SK-N-SH (cell line): ENCODE results near the gene POLR3C. TPM values are rescaled to one million over a fixed set of nuclear protein-coding genes. Genes with fewer than 3 reads are reported as not detected.
A peak's percentile ranks its signal among the peaks of the same experiment; 100 is the strongest.

Experiments used
- CTCF ChIA-PET: fragments of 300-600, 350-600 bp; formaldehyde crosslinking; extraction: SDS; loops from one replicate; lab custom pipeline; 2021; lab: Yijun Ruan, JAX
- POLR2A ChIA-PET: fragments of 350-600 bp; sonication (Branson Sonifier 250); formaldehyde crosslinking; extraction: SDS; loops from one replicate; lab custom pipeline; 2020; ENCODE audit warnings: antibody characterized with exemption, inconsistent platforms; lab: Yijun Ruan, JAX
- DNase-seq: peaks from one replicate; pipeline ENCODE4 v3.0.0; 2012
- H2AFZ ChIP-seq: fragments of 200-600 bp; sonication (generic); 2 replicates; pipeline ENCODE4 v1.8.1; 2016; ENCODE audit warnings: antibody characterized with exemption, mild to moderate bottlenecking, low read depth
- H3F3A ChIP-seq: fragments of 200-600 bp; sonication (generic); replicated peaks from 2 replicates; pipeline ENCODE3; 2016; ENCODE audit warnings: antibody characterized with exemption, mild to moderate bottlenecking; ENCODE audit not compliant: insufficient read depth
- H3K27ac ChIP-seq, 2 experiments: fragments of 200-500 bp in 1 of 2; fragments of 200-600 bp in 1 of 2; sonication (Bioruptor generic) in 1 of 2; sonication (generic), shearing (Covaris generic) in 1 of 2; 2 replicates each; pipeline versions ENCODE4 v1.5.1 to v1.6.1; 2014 to 2016; ENCODE audit warnings: low read depth in 2 of 2, inconsistent platforms in 1 of 2, low read length in 1 of 2, mild to moderate bottlenecking in 1 of 2, mixed read lengths in 1 of 2
- H3K27me3 ChIP-seq: fragments of 200-600 bp; sonication (generic), shearing (Covaris generic); 2 replicates; pipeline ENCODE4 v1.6.1; 2016; ENCODE audit warnings: mixed run types; ENCODE audit not compliant: insufficient read depth
- H3K36me3 ChIP-seq, 2 experiments: fragments of 200-500 bp in 1 of 2; fragments of 200-600 bp in 1 of 2; sonication (Bioruptor generic) in 1 of 2; sonication (generic) in 1 of 2; replicated peaks in 1 of 2; 2 replicates each; pipeline versions ENCODE3 to v1.5.1; 2014 to 2016; ENCODE audit warnings: low read length in 1 of 2, mild to moderate bottlenecking in 1 of 2; ENCODE audit not compliant: insufficient read depth in 2 of 2, control insufficient read depth in 1 of 2
- H3K4me1 ChIP-seq, 2 experiments: fragments of 200-500 bp in 1 of 2; fragments of 200-600 bp in 1 of 2; sonication (Bioruptor generic) in 1 of 2; sonication (generic), shearing (Covaris generic) in 1 of 2; 2 replicates each; pipeline versions ENCODE4 v1.5.1 to v1.6.1; 2014 to 2016; ENCODE audit warnings: low read depth in 1 of 2, low read length in 1 of 2, mixed run types in 1 of 2; ENCODE audit not compliant: insufficient read depth in 2 of 2, control insufficient read depth in 1 of 2
- H3K4me2 ChIP-seq: fragments of 200-600 bp; sonication (generic), shearing (Covaris generic); 2 replicates; pipeline ENCODE4 v1.6.1; 2017; ENCODE audit warnings: mixed run types
- H3K4me3 ChIP-seq, 2 experiments: fragments of 200-500 bp in 1 of 2; fragments of 200-600 bp in 1 of 2; sonication (Bioruptor generic) in 1 of 2; sonication (generic), shearing (Covaris generic) in 1 of 2; 2 replicates each; pipeline versions ENCODE4 v1.5.1 to v1.8.1; 2014 to 2016; ENCODE audit warnings: low read depth in 2 of 2, inconsistent platforms in 1 of 2, low read length in 1 of 2, mild to moderate bottlenecking in 1 of 2, mixed read lengths in 1 of 2, moderate library complexity in 1 of 2
- H3K79me2 ChIP-seq: fragments of 200-600 bp; sonication (generic); 2 replicates; pipeline ENCODE4 v1.8.1; 2017; ENCODE audit warnings: mild to moderate bottlenecking; ENCODE audit not compliant: insufficient read depth
- H3K9ac ChIP-seq: fragments of 200-600 bp; sonication (generic); 2 replicates; pipeline ENCODE4 v1.6.1; 2017; ENCODE audit warnings: mixed run types
- H3K9me2 ChIP-seq: fragments of 200-600 bp; sonication (generic); 2 replicates; pipeline ENCODE4 v1.6.1; 2017; ENCODE audit warnings: mixed run types
- H3K9me3 ChIP-seq: fragments of 200-600 bp; sonication (generic); 2 replicates; pipeline ENCODE4 v1.6.1; 2017; ENCODE audit warnings: mixed run types, mild to moderate bottlenecking, moderate library complexity
- H4K20me1 ChIP-seq: fragments of 200-600 bp; sonication (generic); 2 replicates; pipeline ENCODE4 v1.6.1; 2017; ENCODE audit warnings: mild to moderate bottlenecking, mixed run types; ENCODE audit not compliant: insufficient read depth
- CHD2 ChIP-seq: fragments of 150-350 bp; IDR thresholded peaks from 2 replicates; pipeline ENCODE4 v1.6.1; 2018; ENCODE audit warnings: low read length; ENCODE audit not compliant: partially characterized antibody
- ELF1 ChIP-seq: IDR thresholded peaks from 2 replicates; pipeline ENCODE4 v1.4.0; 2012
- EZH2phosphoT487 ChIP-seq: fragments of 200-600 bp; sonication (generic); IDR thresholded peaks from 2 replicates; pipeline ENCODE4 v1.6.1; 2017; ENCODE audit warnings: low read depth, mixed run types, mild to moderate bottlenecking, antibody characterized with exemption, moderate library complexity, borderline replicate concordance
- FOSL2 ChIP-seq: IDR thresholded peaks from 2 replicates; pipeline ENCODE4 v1.4.0; 2012; ENCODE audit warnings: low read depth, mild to moderate bottlenecking, moderate library complexity, borderline replicate concordance
- FOXJ3 ChIP-seq: sonication (generic); formaldehyde crosslinking; IDR thresholded peaks from 2 replicates; pipeline ENCODE4 v1.5.1; 2020; ENCODE audit warnings: mild to moderate bottlenecking, missing genetic modification reagents
- FOXM1 ChIP-seq: IDR thresholded peaks from 2 replicates; pipeline ENCODE4 v1.4.0; 2012; ENCODE audit warnings: low read depth, mild to moderate bottlenecking
- MEF2A ChIP-seq: IDR thresholded peaks from 2 replicates; pipeline ENCODE4 v1.4.0; 2012; ENCODE audit warnings: low read depth, borderline replicate concordance
- MXI1 ChIP-seq: IDR thresholded peaks from 2 replicates; pipeline ENCODE4 v1.6.1; 2012; ENCODE audit warnings: mild to moderate bottlenecking, low read depth, low read length, improper control_type of control experiment
- NFIC ChIP-seq: IDR thresholded peaks from 2 replicates; pipeline ENCODE4 v1.4.0; 2012; ENCODE audit warnings: borderline replicate concordance
- NRF1 ChIP-seq: IDR thresholded peaks from 2 replicates; pipeline ENCODE4 v1.6.1; 2012; ENCODE audit warnings: low read depth, mild to moderate bottlenecking, low read length
- PBX3 ChIP-seq: IDR thresholded peaks from 2 replicates; pipeline ENCODE4; 2012
- POLR2AphosphoS5 ChIP-seq: IDR thresholded peaks from 2 replicates; pipeline ENCODE4 v1.6.1; 2012; ENCODE audit warnings: low read depth, low read length
- RAD21 ChIP-seq: IDR thresholded peaks from 2 replicates; pipeline ENCODE4 v1.6.1; 2012; ENCODE audit warnings: mild to moderate bottlenecking, low read length
- RFX5 ChIP-seq: IDR thresholded peaks from 2 replicates; pipeline ENCODE4 v1.6.1; 2012; ENCODE audit warnings: mild to moderate bottlenecking, improper control_type of control experiment, low read length
- TCF12 ChIP-seq: IDR thresholded peaks from 2 replicates; pipeline ENCODE4 v1.4.0; 2012
- WGBS: methylation state at CpG from one replicate; pipeline ENCODE4 v1.1.6; 2017; ENCODE audit warnings: low lambda C conversion rate; 5-methylcytosine and 5-hydroxymethylcytosine counted together
- polyA plus RNA-seq, 3 experiments: library from polyadenylated mRNA; depleted of rRNA; stranded (reverse); fragments of >200 nt; gene quantifications; 2 replicates each; pipeline ENCODE4 v1.2.3, GENCODE V29; 2012
- TF ChIP-seq, protein P1 (sequence below): fragments of 150-350 bp; IDR thresholded peaks from 2 replicates; pipeline ENCODE4 v1.6.1; 2016; ENCODE audit warnings: mild to moderate bottlenecking, low read depth, low read length
- TF ChIP-seq, protein P2 (sequence below): IDR thresholded peaks from 2 replicates; pipeline ENCODE4 v1.4.0; 2012; ENCODE audit warnings: low read depth
- TF ChIP-seq, protein P3 (sequence below): IDR thresholded peaks from 2 replicates; pipeline ENCODE4 v1.6.1; 2012; ENCODE audit warnings: mild to moderate bottlenecking, low read depth, low read length, moderate library complexity

The POLR3C gene
- polyA plus RNA-seq, 1 of the 3 experiments (the other 2 are of a cell fraction), result 34.1 TPM

- Histone ChIP-seq H3K36me3 (peaks cover 3 to 25% of the 10 kb centered on the region in 2 experiments), H3K27me3 (no peaks in the 10 kb centered on the region), H3K9me2 (no peaks in the 10 kb centered on the region), H3K27ac (no peak overlapping the region), H3K4me2 (no peak overlapping the region), H3F3A (peaks cover 13% of the 10 kb centered on the region), H3K9me3 (no peaks in the 10 kb centered on the region), H3K4me1 (peaks cover 0 to 4% of the 10 kb centered on the region in 2 experiments; a peak in 1 of 4 replicates), H4K20me1 (no peaks in the 10 kb centered on the region), H3K4me3 (no peak overlapping the region), H2AFZ (no peak overlapping the region), H3K9ac (no peak overlapping the region), H3K79me2 (peaks cover 12% of the 10 kb centered on the region)
- DNase-seq, result no peak
- 84% methylated on average over 1 of the region's 1 CpG for whole genome bisulfite sequencing
- TF ChIP-seq NRF1 (no peak), MEF2A (no peak), RFX5 (no peak), MXI1 (no peak), FOXM1 (no peak), EZH2phosphoT487 (no peak), FOXJ3 (CRISPR knock-in tag) (no peak), RAD21 (no peak)
- TF ChIP-seq, protein P1, sequence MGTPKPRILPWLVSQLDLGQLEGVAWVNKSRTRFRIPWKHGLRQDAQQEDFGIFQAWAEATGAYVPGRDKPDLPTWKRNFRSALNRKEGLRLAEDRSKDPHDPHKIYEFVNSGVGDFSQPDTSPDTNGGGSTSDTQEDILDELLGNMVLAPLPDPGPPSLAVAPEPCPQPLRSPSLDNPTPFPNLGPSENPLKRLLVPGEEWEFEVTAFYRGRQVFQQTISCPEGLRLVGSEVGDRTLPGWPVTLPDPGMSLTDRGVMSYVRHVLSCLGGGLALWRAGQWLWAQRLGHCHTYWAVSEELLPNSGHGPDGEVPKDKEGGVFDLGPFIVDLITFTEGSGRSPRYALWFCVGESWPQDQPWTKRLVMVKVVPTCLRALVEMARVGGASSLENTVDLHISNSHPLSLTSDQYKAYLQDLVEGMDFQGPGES, result no peak
- TF ChIP-seq, protein P2, sequence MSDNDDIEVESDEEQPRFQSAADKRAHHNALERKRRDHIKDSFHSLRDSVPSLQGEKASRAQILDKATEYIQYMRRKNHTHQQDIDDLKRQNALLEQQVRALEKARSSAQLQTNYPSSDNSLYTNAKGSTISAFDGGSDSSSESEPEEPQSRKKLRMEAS, result no peak
- CTCF ChIA-PET, result interaction anchor here (1.7 kb wide), 1 partner anchor 19 kb away, joined by 4 read pairs; no protein-coding TSS in a partner anchor
- POLR2A ChIA-PET, result no interaction called here
Measured at GRCh38 chr1:145778146-145778540, 45.9 kb upstream of the POLR3C start.

DNA sequence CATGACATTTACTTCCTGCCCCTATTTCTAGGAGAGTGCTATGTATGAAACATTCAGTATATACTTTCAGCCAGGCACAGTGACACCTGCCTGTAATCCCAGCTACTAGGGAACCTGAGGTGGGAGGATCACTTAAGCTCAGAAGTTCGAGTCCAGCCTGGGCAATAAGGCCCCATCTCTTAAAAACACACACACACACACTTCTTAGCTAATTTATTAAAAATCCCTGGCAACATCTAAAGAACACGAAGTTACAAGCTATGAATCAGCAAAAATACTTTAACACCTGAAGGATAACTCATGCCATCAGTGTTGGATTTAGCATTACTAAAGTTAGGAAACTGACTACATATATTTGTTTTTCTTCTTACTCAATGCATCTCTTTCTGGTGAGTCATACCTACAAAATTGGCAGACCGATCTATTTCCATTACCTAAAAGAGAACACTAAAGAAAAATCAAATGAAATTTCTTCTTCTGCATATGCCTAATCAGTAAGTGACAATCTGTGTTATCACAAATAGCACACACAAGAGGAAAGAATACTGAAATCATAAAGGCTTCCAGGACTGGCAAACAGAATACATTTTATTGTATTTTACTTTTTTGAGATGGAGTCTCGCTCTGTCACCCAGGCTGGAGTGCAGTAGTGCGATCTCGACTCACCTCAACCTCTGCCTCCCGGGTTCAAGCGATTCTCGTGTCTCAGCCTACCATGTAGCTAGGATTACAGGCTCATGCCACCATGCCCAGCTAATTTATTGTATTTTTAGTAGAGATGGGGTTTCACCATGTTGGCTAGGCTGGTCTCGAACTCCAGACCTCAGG, 41.5 kb upstream of the POLR3C start:
- peak overlapping the region; percentile 26; the same call in 1 of the 2 replicates for H3K4me2 ChIP-seq
- peak; percentile 52 for TF ChIP-seq PBX3
- no peak for TF ChIP-seq CHD2
- no peak for TF ChIP-seq ELF1
- no peak for TF ChIP-seq POLR2AphosphoS5
- TF ChIP-seq NFIC, result peak; percentile 72
- TF ChIP-seq, protein P2, result no peak
- TF ChIP-seq, protein P1, result no peak
- TF ChIP-seq RFX5, result no peak
- TF ChIP-seq TCF12, result peak; percentile 70
- TF ChIP-seq MEF2A, result peak; percentile 86
- TF ChIP-seq, protein P3, sequence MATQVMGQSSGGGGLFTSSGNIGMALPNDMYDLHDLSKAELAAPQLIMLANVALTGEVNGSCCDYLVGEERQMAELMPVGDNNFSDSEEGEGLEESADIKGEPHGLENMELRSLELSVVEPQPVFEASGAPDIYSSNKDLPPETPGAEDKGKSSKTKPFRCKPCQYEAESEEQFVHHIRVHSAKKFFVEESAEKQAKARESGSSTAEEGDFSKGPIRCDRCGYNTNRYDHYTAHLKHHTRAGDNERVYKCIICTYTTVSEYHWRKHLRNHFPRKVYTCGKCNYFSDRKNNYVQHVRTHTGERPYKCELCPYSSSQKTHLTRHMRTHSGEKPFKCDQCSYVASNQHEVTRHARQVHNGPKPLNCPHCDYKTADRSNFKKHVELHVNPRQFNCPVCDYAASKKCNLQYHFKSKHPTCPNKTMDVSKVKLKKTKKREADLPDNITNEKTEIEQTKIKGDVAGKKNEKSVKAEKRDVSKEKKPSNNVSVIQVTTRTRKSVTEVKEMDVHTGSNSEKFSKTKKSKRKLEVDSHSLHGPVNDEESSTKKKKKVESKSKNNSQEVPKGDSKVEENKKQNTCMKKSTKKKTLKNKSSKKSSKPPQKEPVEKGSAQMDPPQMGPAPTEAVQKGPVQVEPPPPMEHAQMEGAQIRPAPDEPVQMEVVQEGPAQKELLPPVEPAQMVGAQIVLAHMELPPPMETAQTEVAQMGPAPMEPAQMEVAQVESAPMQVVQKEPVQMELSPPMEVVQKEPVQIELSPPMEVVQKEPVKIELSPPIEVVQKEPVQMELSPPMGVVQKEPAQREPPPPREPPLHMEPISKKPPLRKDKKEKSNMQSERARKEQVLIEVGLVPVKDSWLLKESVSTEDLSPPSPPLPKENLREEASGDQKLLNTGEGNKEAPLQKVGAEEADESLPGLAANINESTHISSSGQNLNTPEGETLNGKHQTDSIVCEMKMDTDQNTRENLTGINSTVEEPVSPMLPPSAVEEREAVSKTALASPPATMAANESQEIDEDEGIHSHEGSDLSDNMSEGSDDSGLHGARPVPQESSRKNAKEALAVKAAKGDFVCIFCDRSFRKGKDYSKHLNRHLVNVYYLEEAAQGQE, result no peak
- TF ChIP-seq NRF1, result no peak
- TF ChIP-seq FOSL2, result peak; percentile 88

More for the DNA sequence above, 41.5 kb upstream of the POLR3C start:
- no peaks in the 10 kb centered on the region for H3K9me2 ChIP-seq
- no peak overlapping the region for H3K9ac ChIP-seq
- peaks cover 13% of the 10 kb centered on the region for H3F3A ChIP-seq
- ChIA-PET POLR2A (interaction anchor here (0.6 kb wide), 1 partner anchor 14 kb away, joined by 3 read pairs; no protein-coding TSS in a partner anchor), CTCF (interaction anchor here (0.7 to 1.6 kb wide), 2 partner anchors 11 to 63 kb away, joined by 3 read pairs; partner anchors contain the start of gene NUDT17)
- no peak overlapping the region for H3K4me3 ChIP-seq
- peaks cover 5% of the 10 kb centered on the region; the same call in 1 of the 2 replicates for H3K79me2 ChIP-seq
- WGBS, result 68% methylated on average over 10 of the region's 10 CpGs
- DNase-seq, result no peak
- no peaks in the 10 kb centered on the region for H4K20me1 ChIP-seq
- H3K27me3 ChIP-seq, result no peaks in the 10 kb centered on the region
- no peaks in the 10 kb centered on the region for H3K9me3 ChIP-seq
- H3K27ac ChIP-seq, result peak overlapping the region in 1 of 2 experiments; percentile 81; a peak in 2 of 4 replicates
- peaks cover 6 to 9% of the 10 kb centered on the region in 2 experiments for H3K36me3 ChIP-seq
- H2AFZ ChIP-seq, result no peak overlapping the region
- H3K4me1 ChIP-seq, result peaks cover 0 to 13% of the 10 kb centered on the region in 2 experiments; a peak in 1 of 4 replicates
